DMS114 treated with DMSO at 0.1 percent for 48 hours (cell line): ENCODE measurements around the gene ZDHHC14.

Experiments
- DNase-seq: peaks from one replicate; lab custom pipeline; 2025; ENCODE audit not compliant: unreplicated experiment; lab: John Stamatoyannopoulos, UW

ZDHHC14 gene

DNA sequence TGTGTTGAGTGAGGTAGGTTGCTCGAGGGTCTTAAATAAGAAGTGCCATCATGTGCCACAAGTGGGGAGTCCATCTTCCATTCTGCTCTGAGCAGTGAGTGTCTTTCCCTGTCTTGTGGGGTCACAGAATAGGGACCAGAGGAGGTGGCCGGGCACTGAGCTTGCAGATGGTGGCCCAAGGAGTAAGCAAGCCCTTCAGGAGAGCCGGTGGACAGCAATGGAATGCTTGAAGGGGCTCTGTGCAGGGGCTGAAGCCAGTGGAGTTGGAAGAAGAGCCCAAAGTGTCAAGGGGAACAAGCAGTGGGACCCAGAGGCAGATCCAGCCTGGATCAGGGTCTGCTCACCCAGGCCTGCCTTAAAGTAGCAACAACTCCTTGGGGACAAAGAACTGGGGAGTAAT is 228.6 kb downstream of the ZDHHC14 start:
- DNase-seq, result no peak

DNA sequence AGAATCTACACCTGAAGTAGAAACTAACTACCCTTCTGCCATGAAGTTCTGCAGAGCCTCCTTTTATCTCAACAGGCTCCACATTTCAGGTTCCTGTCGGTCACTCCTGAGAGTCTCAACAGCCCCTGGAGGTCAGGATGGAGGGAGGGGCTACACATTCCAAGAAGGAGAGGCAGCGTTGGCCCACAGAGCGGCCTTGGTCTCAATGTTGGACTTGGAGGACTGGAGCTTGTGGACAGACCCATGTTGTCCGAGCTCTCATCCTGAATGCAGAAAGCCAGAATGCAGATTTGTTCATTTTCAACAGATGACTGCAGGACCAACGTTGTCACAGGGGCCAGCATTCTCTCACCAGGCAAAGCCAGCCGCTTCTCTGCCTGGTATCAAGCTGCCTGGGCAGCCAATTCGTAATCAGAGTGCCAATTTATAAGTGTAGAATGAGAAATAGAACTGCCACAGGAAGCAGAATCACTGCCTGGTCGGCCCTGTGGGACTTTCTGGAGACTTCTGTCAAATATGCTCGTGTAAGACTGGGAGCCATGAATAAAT is 229.5 kb downstream of the ZDHHC14 start:
- DNase-seq, result no peak

DNA sequence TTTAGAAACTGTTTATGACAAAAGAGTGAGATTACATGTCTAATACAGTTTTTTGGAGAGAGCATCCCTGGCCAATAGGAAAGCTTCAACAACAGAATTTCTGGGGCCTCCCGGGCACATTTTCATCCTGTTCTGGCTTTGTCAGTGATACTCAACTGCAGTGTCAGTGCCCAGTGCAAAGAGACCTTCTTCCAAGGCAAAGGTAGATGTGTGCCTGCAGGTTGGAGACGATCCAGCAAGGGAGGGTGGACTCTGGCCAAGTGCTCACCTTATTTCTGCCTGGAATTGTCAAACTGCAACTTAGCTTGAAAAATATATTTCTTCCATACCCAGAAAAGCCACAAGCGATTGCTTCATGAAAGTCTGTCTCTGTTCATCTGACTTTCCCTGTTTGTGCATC is 230.4 kb downstream of the ZDHHC14 start:
- DNase-seq, result no peak

- no peak for DNase-seq
These were observed 232.1 kb downstream of the ZDHHC14 start for GRCh38 chr6:157613011-157613522.

GRCh38 chr6:157614026-157614568 is 233.1 kb downstream of the ZDHHC14 start:
- no peak for DNase-seq

- no peak for DNase-seq
These were observed 234.4 kb downstream of the ZDHHC14 start for GRCh38 chr6:157615420-157615769.

- DNase-seq, result no peak
These were observed 235.0 kb downstream of the ZDHHC14 start for GRCh38 chr6:157615951-157616350.

GRCh38 chr6:157620944-157621343 is 240.0 kb downstream of the ZDHHC14 start:
- DNase-seq, result no peak

- DNase-seq, result no peak
These were observed 240.4 kb downstream of the ZDHHC14 start for GRCh38 chr6:157621406-157621805.

DNA sequence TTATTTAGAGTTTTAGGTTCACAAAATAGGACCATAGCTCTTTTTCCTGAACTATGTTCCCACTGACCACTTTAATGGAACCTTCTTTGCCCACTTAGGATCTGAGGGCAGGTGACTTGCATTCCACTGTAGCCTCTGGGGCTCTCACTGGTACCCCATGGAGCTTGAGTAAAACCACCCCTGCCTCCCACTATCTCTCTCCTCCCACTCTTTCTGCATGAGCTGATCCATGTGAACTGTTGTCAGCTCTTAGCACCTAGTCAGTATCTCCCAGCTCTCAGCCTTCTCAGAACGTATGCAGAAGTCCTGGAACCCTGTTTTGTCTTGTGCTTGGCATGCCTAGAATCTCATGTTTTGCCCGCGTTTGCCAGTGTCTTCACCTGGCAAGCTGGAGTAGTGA is 241.4 kb downstream of the ZDHHC14 start:
- no peak for DNase-seq

- DNase-seq, result no peak
These were observed 244.1 kb downstream of the ZDHHC14 start for GRCh38 chr6:157625111-157625510.

DNA sequence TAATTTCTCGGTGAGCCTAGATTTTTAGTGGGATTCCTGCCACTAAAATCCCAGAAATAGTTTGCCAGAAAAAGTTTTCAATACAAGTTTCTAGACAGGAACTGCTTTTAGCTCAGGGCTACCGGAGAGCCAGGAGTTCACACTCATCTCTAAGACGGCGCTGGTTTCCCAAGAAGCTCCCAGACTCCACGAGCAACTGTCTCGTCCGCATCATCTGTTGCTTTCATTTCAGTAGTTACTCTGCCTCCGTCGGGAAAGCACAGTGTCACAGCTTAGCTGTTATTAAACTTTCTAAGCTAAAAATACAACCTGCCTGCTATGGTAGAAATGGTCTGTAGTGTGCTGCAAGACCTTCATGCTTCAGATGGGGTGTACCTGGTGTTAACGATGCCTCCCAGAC is 244.8 kb downstream of the ZDHHC14 start:
- no peak for DNase-seq

GRCh38 chr6:157627195-157627966 is 246.4 kb downstream of the ZDHHC14 start:
- DNase-seq, result no peak

DNA sequence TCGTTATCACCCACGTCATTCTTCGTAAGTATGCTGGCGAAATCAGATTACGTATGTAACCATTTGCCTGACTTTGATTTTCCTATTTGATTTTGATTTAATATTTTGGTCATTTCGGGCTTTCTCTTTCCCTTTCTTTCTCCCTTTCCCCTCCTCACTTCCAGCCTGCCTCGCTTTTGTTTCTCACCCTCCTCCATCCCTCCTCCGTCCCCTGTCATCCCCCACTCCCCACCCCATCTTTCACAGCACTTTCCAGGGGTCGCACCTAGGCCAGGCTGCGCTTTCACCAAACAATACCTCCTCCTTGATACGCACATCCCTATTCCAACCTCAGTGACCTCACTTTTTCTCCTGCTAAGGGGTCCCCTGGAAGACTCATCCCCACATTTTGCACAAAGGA is 247.5 kb downstream of the ZDHHC14 start:
- no peak for DNase-seq

- no peak for DNase-seq
These were observed 248.2 kb downstream of the ZDHHC14 start for GRCh38 chr6:157629220-157629619.

DNA sequence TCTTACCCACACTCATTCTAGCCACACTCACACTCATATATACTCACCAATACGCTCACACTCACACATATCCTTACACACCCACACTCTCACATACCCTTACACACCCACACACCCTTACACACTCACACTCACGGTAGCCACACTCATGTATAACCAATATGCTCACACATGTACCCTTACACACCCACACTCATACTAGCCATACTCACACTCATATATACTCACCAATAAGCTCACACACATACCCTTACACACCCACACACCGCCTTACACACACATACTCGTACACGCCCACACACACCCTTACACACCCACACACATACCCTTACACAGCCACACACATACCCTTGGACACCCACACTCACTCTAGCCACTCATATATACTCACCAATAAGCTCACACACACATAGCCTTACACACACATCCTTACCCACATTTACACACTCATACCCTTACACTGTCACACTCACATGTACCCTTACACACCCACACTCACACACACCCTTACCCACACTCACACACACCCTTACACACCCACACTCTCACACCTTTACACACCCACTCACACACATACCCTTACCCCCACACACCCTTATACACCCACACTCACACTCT is 249.6 kb downstream of the ZDHHC14 start:
- no peak for DNase-seq

DNA sequence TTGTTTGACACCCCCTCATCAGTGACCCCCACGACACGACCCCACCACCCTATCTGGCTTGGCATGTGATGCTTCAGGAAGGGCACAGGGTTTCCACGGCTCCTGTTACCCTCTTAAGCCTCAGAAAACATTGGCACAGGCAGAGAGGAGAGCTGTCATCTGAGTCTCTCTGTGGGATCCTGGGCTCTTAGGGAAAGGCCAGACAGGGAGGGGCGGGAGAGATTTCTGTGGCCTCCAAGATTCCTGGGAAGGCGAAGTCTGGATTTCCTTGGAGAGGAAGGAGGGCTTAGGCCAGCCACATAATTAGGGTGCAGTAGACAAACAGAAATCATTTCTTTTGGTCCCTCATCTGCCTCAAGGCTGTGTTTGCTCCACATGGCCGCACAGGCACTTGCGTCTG is 250.4 kb downstream of the ZDHHC14 start:
- no peak for DNase-seq

GRCh38 chr6:157631838-157632614 is 251.0 kb downstream of the ZDHHC14 start:
- DNase-seq, result no peak

DNA sequence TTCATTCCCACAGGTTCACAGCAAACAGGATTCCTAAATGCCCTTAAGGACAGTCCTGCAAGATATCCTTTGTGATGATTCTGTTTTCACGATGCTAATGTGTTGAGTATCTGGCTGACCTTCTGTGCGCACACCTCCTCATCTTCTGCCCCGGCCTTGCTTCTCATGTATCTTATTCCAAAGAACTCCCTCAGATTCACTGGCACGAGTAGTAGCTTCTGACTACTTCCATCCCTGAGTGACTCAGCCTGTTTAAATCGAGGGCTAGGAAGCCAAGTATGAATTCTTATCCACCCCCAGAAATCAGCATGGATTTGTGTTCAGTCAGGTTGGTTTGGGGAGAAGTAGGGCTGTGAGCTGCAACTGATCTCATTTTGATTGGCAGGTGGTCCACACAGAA is 251.8 kb downstream of the ZDHHC14 start:
- DNase-seq, result no peak

- DNase-seq, result no peak
These were observed 253.6 kb downstream of the ZDHHC14 start for GRCh38 chr6:157634546-157634945.
